ENCODE results near the gene FHL2. TPM values are rescaled to one million over a fixed set of nuclear protein-coding genes. Genes with fewer than 3 reads are reported as not detected.

The FHL2 gene
- total and polyA plus RNA-seq, 9 of the 15 experiments (the other 6 are each of a cell fraction or from before 2014, with no cell fraction given) = 7.5 to 33.1 (median 23.9) TPM

DNA sequence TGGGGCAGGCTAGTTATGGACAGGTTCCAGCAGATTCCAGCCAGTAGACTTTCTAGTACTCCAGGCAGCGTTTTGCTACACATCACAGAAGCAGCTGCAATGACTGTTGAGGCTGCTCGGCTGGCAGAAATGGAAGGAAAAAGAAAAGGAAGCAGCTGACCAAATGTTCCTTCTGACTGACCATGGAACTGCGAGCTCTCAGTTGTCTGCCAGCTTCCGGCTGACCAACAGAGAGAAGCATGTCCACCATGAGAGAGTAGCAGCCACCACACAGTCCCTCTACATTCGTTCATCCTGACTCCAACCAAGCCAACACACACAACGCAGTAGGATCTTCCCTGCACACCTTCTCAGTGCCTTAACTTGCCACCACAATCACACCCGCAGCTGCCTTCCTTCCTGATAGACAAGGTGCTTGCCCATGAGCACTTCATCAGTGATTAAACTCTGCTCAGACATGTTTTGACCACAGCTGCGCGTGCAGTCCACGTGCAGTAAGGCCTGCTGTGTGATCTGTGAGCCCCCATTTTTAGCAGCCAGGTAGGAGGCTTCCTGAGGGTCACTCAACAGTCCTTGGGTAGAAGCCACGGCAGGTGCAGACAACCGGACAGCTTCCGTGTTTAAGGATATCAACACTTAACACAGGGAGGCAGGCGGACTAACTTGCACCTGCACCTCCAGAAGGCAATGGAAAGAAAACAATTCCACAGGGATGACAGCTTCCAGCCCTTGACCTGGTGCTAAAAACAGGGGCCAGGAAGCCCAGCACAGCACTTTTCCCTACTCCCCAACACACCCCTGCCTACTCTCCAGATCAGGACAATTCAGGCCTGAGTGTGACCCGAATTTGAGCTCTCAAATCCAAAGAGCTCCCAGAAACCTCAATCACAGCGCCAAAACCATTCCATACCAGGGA, 70.3 kb downstream of the FHL2 start (continued):
- no peak for TF ChIP-seq ILK (tag; IDR thresholded peaks at IDR 0.05; ENCODE audit: borderline replicate concordance, low read depth)
- TF ChIP-seq HMG20A (CRISPR knock-in tag; conservative IDR thresholded peaks at IDR 0.05) = no peak
- TF ChIP-seq, protein P1, sequence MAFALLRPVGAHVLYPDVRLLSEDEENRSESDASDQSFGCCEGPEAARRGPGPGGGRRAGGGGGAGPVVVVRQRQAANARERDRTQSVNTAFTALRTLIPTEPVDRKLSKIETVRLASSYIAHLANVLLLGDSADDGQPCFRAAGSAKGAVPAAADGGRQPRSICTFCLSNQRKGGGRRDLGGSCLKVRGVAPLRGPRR (CRISPR knock-in tag; IDR thresholded peaks at IDR 0.05) = no peak
- TF ChIP-seq ZNF57 (CRISPR knock-in tag; IDR thresholded peaks at IDR 0.05) = no peak
- no peak for TF ChIP-seq ZKSCAN8 (CRISPR knock-in tag; IDR thresholded peaks at IDR 0.05)
- TF ChIP-seq, protein P2, sequence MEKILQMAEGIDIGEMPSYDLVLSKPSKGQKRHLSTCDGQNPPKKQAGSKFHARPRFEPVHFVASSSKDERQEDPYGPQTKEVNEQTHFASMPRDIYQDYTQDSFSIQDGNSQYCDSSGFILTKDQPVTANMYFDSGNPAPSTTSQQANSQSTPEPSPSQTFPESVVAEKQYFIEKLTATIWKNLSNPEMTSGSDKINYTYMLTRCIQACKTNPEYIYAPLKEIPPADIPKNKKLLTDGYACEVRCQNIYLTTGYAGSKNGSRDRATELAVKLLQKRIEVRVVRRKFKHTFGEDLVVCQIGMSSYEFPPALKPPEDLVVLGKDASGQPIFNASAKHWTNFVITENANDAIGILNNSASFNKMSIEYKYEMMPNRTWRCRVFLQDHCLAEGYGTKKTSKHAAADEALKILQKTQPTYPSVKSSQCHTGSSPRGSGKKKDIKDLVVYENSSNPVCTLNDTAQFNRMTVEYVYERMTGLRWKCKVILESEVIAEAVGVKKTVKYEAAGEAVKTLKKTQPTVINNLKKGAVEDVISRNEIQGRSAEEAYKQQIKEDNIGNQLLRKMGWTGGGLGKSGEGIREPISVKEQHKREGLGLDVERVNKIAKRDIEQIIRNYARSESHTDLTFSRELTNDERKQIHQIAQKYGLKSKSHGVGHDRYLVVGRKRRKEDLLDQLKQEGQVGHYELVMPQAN (IDR thresholded peaks at IDR 0.05; ENCODE audit: borderline replicate concordance) = 0 out of 2 replicates have a peak, but pooled peaks have one; percentile 34
- TF ChIP-seq, protein P3, sequence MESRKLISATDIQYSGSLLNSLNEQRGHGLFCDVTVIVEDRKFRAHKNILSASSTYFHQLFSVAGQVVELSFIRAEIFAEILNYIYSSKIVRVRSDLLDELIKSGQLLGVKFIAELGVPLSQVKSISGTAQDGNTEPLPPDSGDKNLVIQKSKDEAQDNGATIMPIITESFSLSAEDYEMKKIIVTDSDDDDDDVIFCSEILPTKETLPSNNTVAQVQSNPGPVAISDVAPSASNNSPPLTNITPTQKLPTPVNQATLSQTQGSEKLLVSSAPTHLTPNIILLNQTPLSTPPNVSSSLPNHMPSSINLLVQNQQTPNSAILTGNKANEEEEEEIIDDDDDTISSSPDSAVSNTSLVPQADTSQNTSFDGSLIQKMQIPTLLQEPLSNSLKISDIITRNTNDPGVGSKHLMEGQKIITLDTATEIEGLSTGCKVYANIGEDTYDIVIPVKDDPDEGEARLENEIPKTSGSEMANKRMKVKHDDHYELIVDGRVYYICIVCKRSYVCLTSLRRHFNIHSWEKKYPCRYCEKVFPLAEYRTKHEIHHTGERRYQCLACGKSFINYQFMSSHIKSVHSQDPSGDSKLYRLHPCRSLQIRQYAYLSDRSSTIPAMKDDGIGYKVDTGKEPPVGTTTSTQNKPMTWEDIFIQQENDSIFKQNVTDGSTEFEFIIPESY (CRISPR knock-in tag; IDR thresholded peaks at IDR 0.05) = no peak
- TF ChIP-seq ZNF282 (CRISPR knock-in tag; IDR thresholded peaks at IDR 0.05) = no peak
- peak; percentile 44; the same call in 1 of the 2 replicates for TF ChIP-seq LEF1 (IDR thresholded peaks at IDR 0.05)
- TF ChIP-seq BHLHE40 (IDR thresholded peaks at IDR 0.05; ENCODE audit: low read length) = peak; percentile 76; the same call in 1 of the 2 replicates
- TF ChIP-seq NONO (IDR thresholded peaks at IDR 0.05; ENCODE audit: low read depth in 2 of 2, low read length in 1 of 2) = no peak
- TF ChIP-seq ZNF174 (CRISPR knock-in tag; IDR thresholded peaks at IDR 0.05) = no peak
- TF ChIP-seq PHF20 (IDR thresholded peaks at IDR 0.05; ENCODE audit: partially characterized antibody) = no peak
- no peak for TF ChIP-seq XRCC3 (IDR thresholded peaks at IDR 0.05)
- TF ChIP-seq ZEB2 (IDR thresholded peaks at IDR 0.05) = no peak
- TF ChIP-seq GABPB1 (CRISPR knock-in tag; IDR thresholded peaks at IDR 0.05) = no peak
- TF ChIP-seq ZNF3 (CRISPR knock-in tag; IDR thresholded peaks at IDR 0.05) = no peak
- TF ChIP-seq POLR3A (IDR thresholded peaks at IDR 0.05; ENCODE audit: borderline replicate concordance, extremely low read depth, insufficient read depth, insufficient read length) = no peak
- no peak for TF ChIP-seq POLR2AphosphoS2 (IDR thresholded peaks at IDR 0.05; ENCODE audit: low read length)
- TF ChIP-seq, protein P4, sequence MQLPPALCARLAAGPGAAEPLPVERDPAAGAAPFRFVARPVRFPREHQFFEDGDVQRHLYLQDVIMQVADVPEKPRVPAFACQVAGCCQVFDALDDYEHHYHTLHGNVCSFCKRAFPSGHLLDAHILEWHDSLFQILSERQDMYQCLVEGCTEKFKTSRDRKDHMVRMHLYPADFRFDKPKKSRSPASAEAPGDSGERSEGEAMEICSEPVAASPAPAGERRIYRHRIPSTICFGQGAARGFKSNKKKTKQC (CRISPR knock-in tag; IDR thresholded peaks at IDR 0.05) = peak; percentile 44; the same call in 1 of the 2 replicates
- TF ChIP-seq, protein P5, sequence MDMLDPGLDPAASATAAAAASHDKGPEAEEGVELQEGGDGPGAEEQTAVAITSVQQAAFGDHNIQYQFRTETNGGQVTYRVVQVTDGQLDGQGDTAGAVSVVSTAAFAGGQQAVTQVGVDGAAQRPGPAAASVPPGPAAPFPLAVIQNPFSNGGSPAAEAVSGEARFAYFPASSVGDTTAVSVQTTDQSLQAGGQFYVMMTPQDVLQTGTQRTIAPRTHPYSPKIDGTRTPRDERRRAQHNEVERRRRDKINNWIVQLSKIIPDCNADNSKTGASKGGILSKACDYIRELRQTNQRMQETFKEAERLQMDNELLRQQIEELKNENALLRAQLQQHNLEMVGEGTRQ (CRISPR knock-in tag; IDR thresholded peaks at IDR 0.05) = no peak
- no peak for TF ChIP-seq TAF15 (IDR thresholded peaks at IDR 0.05; ENCODE audit: low read depth, low read length)
